CD14-positive monocyte (primary cell): ENCODE results near the gene TMEM91. TPM values are rescaled to one million over a fixed set of nuclear protein-coding genes. Genes with fewer than 3 reads are reported as not detected.

Experiments used
- DNase-seq, 3 donors: peaks; one replicate each; pipeline ENCODE4 v3.0.0-alpha.2; 2011 to 2022
- H2AFZ ChIP-seq: 2 replicates; pipeline ENCODE4 v1.6.0; 2012; ENCODE audit warnings: mild to moderate bottlenecking, low read depth, low read length, inconsistent platforms; ENCODE audit not compliant: insufficient read depth, poor library complexity, severe bottlenecking
- H3K27ac ChIP-seq, 2 donors: 1 replicate in 1 of 2; 2 replicates in 1 of 2; pipeline ENCODE4 v1.5.1; 2012 to 2013; ENCODE audit warnings: low read length in 2 of 2, control low read depth in 1 of 2, inconsistent platforms in 1 of 2, low read depth in 1 of 2, mild to moderate bottlenecking in 1 of 2
- H3K27me3 ChIP-seq, 2 donors: one replicate each; pipeline versions ENCODE4 v1.6.0 to v1.6.1; 2011 to 2013; ENCODE audit warnings: low read length in 2 of 2; ENCODE audit not compliant: control insufficient read depth in 2 of 2, insufficient read depth in 2 of 2
- H3K36me3 ChIP-seq, 2 donors: replicated peaks in 1 of 2; 1 replicate in 1 of 2; 2 replicates in 1 of 2; pipeline versions ENCODE4 v1.5.1 to v1.6.1; 2012 to 2013; ENCODE audit warnings: low read length in 2 of 2, control low read depth in 1 of 2, inconsistent platforms in 1 of 2, mild to moderate bottlenecking in 1 of 2; ENCODE audit not compliant: insufficient read depth in 2 of 2, control insufficient read depth in 1 of 2
- H3K4me1 ChIP-seq, 2 donors: 1 replicate in 1 of 2; 2 replicates in 1 of 2; pipeline versions ENCODE4 v1.5.1 to v1.6.1; 2012 to 2013; ENCODE audit warnings: low read length in 2 of 2, control low read depth in 1 of 2, inconsistent platforms in 1 of 2, mild to moderate bottlenecking in 1 of 2, moderate library complexity in 1 of 2; ENCODE audit not compliant: insufficient read depth in 2 of 2, control insufficient read depth in 1 of 2
- H3K4me2 ChIP-seq: replicated peaks from 2 replicates; pipeline ENCODE3; 2012; ENCODE audit warnings: low read length, moderate library complexity, mild to moderate bottlenecking; ENCODE audit not compliant: poor library complexity, severe bottlenecking; ENCODE audit errors: extremely low read depth
- H3K4me3 ChIP-seq, 3 experiments: fragments of 200-600 bp in 1 of 3; sonication (generic) in 1 of 3; replicated peaks in 1 of 3; 1 replicate in 2 of 3; 2 replicates in 1 of 3; pipeline ENCODE4 v1.5.1; 2011 to 2013; ENCODE audit warnings: low read length in 3 of 3, mild to moderate bottlenecking in 3 of 3, control low read depth in 2 of 3, low read depth in 2 of 3, inconsistent platforms in 1 of 3, moderate library complexity in 1 of 3
- H3K79me2 ChIP-seq: 2 replicates; pipeline ENCODE4 v1.6.0; 2012; ENCODE audit warnings: mild to moderate bottlenecking, control low read depth, inconsistent platforms, low read length, moderate library complexity; ENCODE audit not compliant: insufficient read depth
- H3K9ac ChIP-seq: 2 replicates; pipeline ENCODE4 v1.6.0; 2017; ENCODE audit warnings: low read length, mild to moderate bottlenecking; ENCODE audit not compliant: insufficient read depth, poor library complexity, severe bottlenecking
- H3K9me3 ChIP-seq, 2 donors: replicated peaks in 1 of 2; 1 replicate in 1 of 2; 2 replicates in 1 of 2; pipeline versions ENCODE4 v1.5.1 to v1.6.1; 2012 to 2013; ENCODE audit warnings: low read length in 2 of 2, control low read depth in 1 of 2; ENCODE audit not compliant: control insufficient read depth in 1 of 2, insufficient read depth in 1 of 2
- H4K20me1 ChIP-seq: 2 replicates; pipeline ENCODE4 v1.6.0; 2012; ENCODE audit warnings: mild to moderate bottlenecking, low read length, control low read depth, moderate library complexity; ENCODE audit not compliant: insufficient read depth
- H3K27ac Mint-ChIP-seq, 7 donors: one replicate each; pipeline ENCODE4 v1.8.0; 2020; ENCODE audit warnings: mild to moderate bottlenecking in 7 of 7, mixed read lengths in 7 of 7, moderate library complexity in 6 of 7, inconsistent platforms in 2 of 7
- H3K27me3 Mint-ChIP-seq, 3 donors: one replicate each; pipeline ENCODE4 v1.8.0; 2021 to 2022; ENCODE audit warnings: low read depth in 3 of 3, mild to moderate bottlenecking in 3 of 3, mixed read lengths in 3 of 3, moderate library complexity in 3 of 3, inconsistent platforms in 1 of 3
- H3K36me3 Mint-ChIP-seq, 2 donors: one replicate each; pipeline ENCODE4 v1.8.0; 2020; ENCODE audit warnings: mixed read lengths in 2 of 2, inconsistent platforms in 1 of 2, mild to moderate bottlenecking in 1 of 2
- H3K4me1 Mint-ChIP-seq: one replicate; pipeline ENCODE4 v1.8.0; 2020; ENCODE audit warnings: mild to moderate bottlenecking, mixed read lengths
- H3K4me3 Mint-ChIP-seq, 2 donors: one replicate each; pipeline ENCODE4 v1.8.0; 2020; ENCODE audit warnings: mild to moderate bottlenecking in 2 of 2, mixed read lengths in 2 of 2, moderate library complexity in 1 of 2
- H3K9me3 Mint-ChIP-seq, 7 donors: one replicate each; pipeline ENCODE4 v1.8.0; 2020 to 2022; ENCODE audit warnings: mixed read lengths in 7 of 7, mild to moderate bottlenecking in 6 of 7, moderate library complexity in 6 of 7, inconsistent platforms in 2 of 7
- CTCF ChIP-seq: fragments of 200-600 bp; IDR thresholded peaks from one replicate; pipeline ENCODE4 v1.8.0; 2022; ENCODE audit warnings: antibody characterized with exemption, mild to moderate bottlenecking
- WGBS: methylation state at CpG from one replicate; pipeline ENCODE4 v1.1.5; 2013; ENCODE audit warnings: missing lambda C conversion rate; ENCODE audit not compliant: insufficient coverage; 5-methylcytosine and 5-hydroxymethylcytosine counted together
- intact Hi-C, 2 donors: fragments of 100-400 bp; cut with micrococcal nuclease; formaldehyde crosslinking; loops; one replicate each; pipeline versions ENCODE4 v1.15.0 to v1.15.1; 2023
- polyA plus RNA-seq, 3 donors: library from polyadenylated mRNA; depleted of rRNA in 1 of 3; unstranded in 2 of 3; stranded (reverse) in 1 of 3; fragments of 300-500 nt in 2 of 3; fragments of >200 nt in 1 of 3; fragmentation: Illumina TruSeq in 2 of 3; gene quantifications; 1 replicate in 2 of 3; 2 replicates in 1 of 3; pipeline ENCODE4 v1.2.3, GENCODE V29; 2012 to 2021

The TMEM91 gene
- polyA plus RNA-seq, 3 donors, result 29.1 to 103 (median 34.9) TPM

- H4K20me1 ChIP-seq, result peaks cover 7% of the 10 kb centered on the region
- peaks cover 88% of the 10 kb centered on the region for H3K79me2 ChIP-seq
- Mint-ChIP-seq H3K4me3 (no peak overlapping the region), H3K9me3 (no peaks in the 10 kb centered on the region), H3K36me3 (peaks cover 15 to 34% of the 10 kb centered on the region in 2 donors), H3K27me3 (no peaks in the 10 kb centered on the region), H3K4me1 (peaks cover 40% of the 10 kb centered on the region), H3K27ac (peak overlapping the region in 3 of 7 donors; percentile 9 to 79 (median 59))
- peaks cover 11 to 26% of the 10 kb centered on the region in 2 donors for H3K36me3 ChIP-seq
- WGBS, result no CpG with 5 or more reads among the region's 4 CpGs
- H3K9ac ChIP-seq, result no peak overlapping the region
- no peak overlapping the region for H2AFZ ChIP-seq
- no peak overlapping the region for H3K4me2 ChIP-seq
- H3K27ac ChIP-seq, result peak overlapping the region in 1 of 2 donors; percentile 11
- no peaks in the 10 kb centered on the region for H3K27me3 ChIP-seq
- H3K4me1 ChIP-seq, result peaks cover 32 to 34% of the 10 kb centered on the region in 2 donors
- TF ChIP-seq CTCF, result no peak
- intact Hi-C loops, result no loop called here
- H3K9me3 ChIP-seq, result no peaks in the 10 kb centered on the region
- no peak overlapping the region for H3K4me3 ChIP-seq
- no peak for DNase-seq
These were observed 25.1 kb downstream of the TMEM91 start for GRCh38 chr19:41401483-41401882.

DNA sequence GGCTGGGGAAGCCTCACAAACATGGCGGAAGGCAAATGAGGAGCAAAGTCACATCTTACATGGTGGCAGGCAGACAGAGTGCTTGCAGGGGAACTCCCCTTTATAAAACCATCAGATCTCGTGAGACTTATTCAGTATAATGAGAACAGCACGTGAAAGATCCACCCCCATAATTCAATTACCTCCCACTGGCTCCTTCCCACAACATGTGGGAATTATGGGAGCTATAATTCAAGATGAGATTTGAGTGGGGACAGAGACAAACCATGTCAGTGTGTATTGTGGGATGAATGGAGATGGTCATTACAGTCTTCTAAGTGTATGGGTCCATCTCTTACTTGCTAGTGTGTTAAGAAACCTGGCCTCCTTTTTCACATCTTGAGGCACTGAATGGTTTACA, 25.7 kb downstream of the TMEM91 start:
- no peaks in the 10 kb centered on the region for H3K27me3 Mint-ChIP-seq
- Histone ChIP-seq H3K4me1 (peaks cover 35 to 36% of the 10 kb centered on the region in 2 donors), H3K79me2 (peaks cover 84% of the 10 kb centered on the region), H3K27me3 (no peaks in the 10 kb centered on the region), H3K4me2 (no peak overlapping the region), H4K20me1 (peaks cover 7% of the 10 kb centered on the region), H2AFZ (no peak overlapping the region), H3K9me3 (no peaks in the 10 kb centered on the region), H3K9ac (no peak overlapping the region), H3K4me3 (no peak overlapping the region), H3K27ac (no peak overlapping the region), H3K36me3 (peaks cover 11 to 26% of the 10 kb centered on the region in 2 donors)
- TF ChIP-seq CTCF, result no peak
- no peak overlapping the region for H3K4me3 Mint-ChIP-seq
- intact Hi-C loops, result no loop called here
- peaks cover 44% of the 10 kb centered on the region for H3K4me1 Mint-ChIP-seq
- H3K9me3 Mint-ChIP-seq, result no peaks in the 10 kb centered on the region
- no CpG with 5 or more reads among the region's 3 CpGs for WGBS
- no peak for DNase-seq
- peak overlapping the region in 1 of 7 donors; percentile 26 for H3K27ac Mint-ChIP-seq
- H3K36me3 Mint-ChIP-seq, result peaks cover 16 to 34% of the 10 kb centered on the region in 2 donors
